ENCODE measurements around the gene GAA.

- TF ChIP-seq, protein P1, sequence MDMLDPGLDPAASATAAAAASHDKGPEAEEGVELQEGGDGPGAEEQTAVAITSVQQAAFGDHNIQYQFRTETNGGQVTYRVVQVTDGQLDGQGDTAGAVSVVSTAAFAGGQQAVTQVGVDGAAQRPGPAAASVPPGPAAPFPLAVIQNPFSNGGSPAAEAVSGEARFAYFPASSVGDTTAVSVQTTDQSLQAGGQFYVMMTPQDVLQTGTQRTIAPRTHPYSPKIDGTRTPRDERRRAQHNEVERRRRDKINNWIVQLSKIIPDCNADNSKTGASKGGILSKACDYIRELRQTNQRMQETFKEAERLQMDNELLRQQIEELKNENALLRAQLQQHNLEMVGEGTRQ (IDR thresholded peaks at IDR 0.05; ENCODE audit: borderline replicate concordance, low read depth, low read length) = no peak
- TF ChIP-seq GABPA (IDR thresholded peaks at IDR 0.05; ENCODE audit: low read depth) = no peak
- TF ChIP-seq CTCF (IDR thresholded peaks at IDR 0.05) = no peak
- no peak for TF ChIP-seq TEAD4 (IDR thresholded peaks at IDR 0.05; ENCODE audit: borderline replicate concordance, insufficient read depth)
- TF ChIP-seq RCOR1 (IDR thresholded peaks at IDR 0.05; ENCODE audit: low read length) = no peak
- TF ChIP-seq, protein P2, sequence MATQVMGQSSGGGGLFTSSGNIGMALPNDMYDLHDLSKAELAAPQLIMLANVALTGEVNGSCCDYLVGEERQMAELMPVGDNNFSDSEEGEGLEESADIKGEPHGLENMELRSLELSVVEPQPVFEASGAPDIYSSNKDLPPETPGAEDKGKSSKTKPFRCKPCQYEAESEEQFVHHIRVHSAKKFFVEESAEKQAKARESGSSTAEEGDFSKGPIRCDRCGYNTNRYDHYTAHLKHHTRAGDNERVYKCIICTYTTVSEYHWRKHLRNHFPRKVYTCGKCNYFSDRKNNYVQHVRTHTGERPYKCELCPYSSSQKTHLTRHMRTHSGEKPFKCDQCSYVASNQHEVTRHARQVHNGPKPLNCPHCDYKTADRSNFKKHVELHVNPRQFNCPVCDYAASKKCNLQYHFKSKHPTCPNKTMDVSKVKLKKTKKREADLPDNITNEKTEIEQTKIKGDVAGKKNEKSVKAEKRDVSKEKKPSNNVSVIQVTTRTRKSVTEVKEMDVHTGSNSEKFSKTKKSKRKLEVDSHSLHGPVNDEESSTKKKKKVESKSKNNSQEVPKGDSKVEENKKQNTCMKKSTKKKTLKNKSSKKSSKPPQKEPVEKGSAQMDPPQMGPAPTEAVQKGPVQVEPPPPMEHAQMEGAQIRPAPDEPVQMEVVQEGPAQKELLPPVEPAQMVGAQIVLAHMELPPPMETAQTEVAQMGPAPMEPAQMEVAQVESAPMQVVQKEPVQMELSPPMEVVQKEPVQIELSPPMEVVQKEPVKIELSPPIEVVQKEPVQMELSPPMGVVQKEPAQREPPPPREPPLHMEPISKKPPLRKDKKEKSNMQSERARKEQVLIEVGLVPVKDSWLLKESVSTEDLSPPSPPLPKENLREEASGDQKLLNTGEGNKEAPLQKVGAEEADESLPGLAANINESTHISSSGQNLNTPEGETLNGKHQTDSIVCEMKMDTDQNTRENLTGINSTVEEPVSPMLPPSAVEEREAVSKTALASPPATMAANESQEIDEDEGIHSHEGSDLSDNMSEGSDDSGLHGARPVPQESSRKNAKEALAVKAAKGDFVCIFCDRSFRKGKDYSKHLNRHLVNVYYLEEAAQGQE (IDR thresholded peaks at IDR 0.05; ENCODE audit: low read depth, low read length) = no peak
- TF ChIP-seq YY1 (IDR thresholded peaks at IDR 0.05; ENCODE audit: low read depth) = no peak
- no peak for TF ChIP-seq RFX5 (IDR thresholded peaks at IDR 0.05; ENCODE audit: low read length)
- TF ChIP-seq POLR2AphosphoS5 (IDR thresholded peaks at IDR 0.05; ENCODE audit: low read depth, low read length) = no peak
- TF ChIP-seq FOXM1 (IDR thresholded peaks at IDR 0.05; ENCODE audit: low read depth) = no peak
- no peak for TF ChIP-seq TAF1 (IDR thresholded peaks at IDR 0.05; ENCODE audit: borderline replicate concordance, low read depth, low read length)
These were observed 17.9 kb downstream of the GAA start for GRCh38 chr17:80119271-80119791.
